ENCODE measurements around the gene RHOT2.

Gene RHOT2

DNA sequence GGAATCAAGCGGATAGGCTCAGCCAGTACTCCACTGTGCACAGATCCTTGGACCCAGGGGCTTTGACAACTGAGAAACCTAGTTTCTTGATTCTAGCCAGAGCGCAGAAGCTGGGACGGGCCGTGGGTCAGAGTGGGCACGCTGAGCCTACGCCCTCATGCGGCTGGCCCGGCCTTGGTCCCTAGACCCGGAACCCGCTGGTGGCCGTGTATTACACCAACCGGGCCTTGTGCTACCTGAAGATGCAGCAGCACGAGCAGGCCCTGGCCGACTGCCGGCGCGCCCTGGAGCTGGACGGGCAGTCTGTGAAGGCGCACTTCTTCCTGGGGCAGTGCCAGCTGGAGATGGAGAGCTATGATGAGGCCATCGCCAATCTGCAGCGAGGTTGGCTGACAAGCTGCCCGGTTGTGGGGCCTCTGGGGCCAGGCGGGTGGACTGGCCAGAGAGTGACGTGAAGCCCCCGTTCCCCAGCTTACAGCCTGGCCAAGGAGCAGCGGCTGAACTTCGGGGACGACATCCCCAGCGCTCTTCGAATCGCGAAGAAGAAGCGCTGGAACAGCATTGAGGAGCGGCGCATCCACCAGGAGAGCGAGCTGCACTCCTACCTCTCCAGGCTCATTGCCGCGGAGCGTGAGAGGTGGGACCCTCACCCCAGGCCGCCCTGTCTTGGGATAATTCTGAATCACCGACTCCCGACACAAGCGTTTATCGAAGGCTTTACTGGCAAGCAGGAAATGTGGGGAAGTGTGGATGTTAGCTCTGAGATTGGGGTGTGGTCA lies 13.2 kb downstream of the RHOT2 start:
- peak overlapping the region; percentile 86 for H3K4me3 ChIP-seq (ENCODE audit: low read depth, low read length)
- TF ChIP-seq, protein P1, sequence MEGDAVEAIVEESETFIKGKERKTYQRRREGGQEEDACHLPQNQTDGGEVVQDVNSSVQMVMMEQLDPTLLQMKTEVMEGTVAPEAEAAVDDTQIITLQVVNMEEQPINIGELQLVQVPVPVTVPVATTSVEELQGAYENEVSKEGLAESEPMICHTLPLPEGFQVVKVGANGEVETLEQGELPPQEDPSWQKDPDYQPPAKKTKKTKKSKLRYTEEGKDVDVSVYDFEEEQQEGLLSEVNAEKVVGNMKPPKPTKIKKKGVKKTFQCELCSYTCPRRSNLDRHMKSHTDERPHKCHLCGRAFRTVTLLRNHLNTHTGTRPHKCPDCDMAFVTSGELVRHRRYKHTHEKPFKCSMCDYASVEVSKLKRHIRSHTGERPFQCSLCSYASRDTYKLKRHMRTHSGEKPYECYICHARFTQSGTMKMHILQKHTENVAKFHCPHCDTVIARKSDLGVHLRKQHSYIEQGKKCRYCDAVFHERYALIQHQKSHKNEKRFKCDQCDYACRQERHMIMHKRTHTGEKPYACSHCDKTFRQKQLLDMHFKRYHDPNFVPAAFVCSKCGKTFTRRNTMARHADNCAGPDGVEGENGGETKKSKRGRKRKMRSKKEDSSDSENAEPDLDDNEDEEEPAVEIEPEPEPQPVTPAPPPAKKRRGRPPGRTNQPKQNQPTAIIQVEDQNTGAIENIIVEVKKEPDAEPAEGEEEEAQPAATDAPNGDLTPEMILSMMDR (IDR thresholded peaks at IDR 0.05; ENCODE audit: borderline replicate concordance, insufficient read depth, low read depth, low read length), result no peak

DNA sequence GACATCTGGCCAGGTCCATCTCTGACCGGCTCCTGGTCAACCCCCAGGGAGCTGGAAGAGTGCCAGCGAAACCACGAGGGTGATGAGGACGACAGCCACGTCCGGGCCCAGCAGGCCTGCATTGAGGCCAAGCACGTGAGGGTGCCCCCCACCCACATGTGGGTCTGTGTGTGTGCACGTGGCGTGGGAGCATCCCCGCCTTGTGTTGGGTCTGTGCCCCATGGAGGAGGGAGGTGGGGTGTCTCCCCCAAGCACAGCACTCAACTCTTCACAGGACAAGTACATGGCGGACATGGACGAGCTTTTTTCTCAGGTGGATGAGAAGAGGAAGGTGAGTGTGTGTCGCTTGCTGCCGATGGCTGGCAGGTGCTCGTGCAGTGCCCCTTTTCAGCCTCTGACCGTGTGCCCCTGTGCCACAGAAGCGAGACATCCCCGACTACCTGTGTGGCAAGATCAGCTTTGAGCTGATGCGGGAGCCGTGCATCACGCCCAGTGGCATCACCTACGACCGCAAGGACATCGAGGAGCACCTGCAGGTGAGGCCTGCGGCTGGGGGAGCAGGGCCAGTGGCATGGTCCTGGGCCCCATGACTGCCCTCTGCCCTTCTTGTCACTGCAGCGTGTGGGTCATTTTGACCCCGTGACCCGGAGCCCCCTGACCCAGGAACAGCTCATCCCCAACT lies 14.0 kb downstream of the RHOT2 start:
- TF ChIP-seq, protein P1 (IDR thresholded peaks at IDR 0.05; ENCODE audit: borderline replicate concordance, insufficient read depth, low read depth, low read length), result no peak
- peak overlapping the region; percentile 86 for H3K4me3 ChIP-seq (ENCODE audit: low read depth, low read length)

DNA sequence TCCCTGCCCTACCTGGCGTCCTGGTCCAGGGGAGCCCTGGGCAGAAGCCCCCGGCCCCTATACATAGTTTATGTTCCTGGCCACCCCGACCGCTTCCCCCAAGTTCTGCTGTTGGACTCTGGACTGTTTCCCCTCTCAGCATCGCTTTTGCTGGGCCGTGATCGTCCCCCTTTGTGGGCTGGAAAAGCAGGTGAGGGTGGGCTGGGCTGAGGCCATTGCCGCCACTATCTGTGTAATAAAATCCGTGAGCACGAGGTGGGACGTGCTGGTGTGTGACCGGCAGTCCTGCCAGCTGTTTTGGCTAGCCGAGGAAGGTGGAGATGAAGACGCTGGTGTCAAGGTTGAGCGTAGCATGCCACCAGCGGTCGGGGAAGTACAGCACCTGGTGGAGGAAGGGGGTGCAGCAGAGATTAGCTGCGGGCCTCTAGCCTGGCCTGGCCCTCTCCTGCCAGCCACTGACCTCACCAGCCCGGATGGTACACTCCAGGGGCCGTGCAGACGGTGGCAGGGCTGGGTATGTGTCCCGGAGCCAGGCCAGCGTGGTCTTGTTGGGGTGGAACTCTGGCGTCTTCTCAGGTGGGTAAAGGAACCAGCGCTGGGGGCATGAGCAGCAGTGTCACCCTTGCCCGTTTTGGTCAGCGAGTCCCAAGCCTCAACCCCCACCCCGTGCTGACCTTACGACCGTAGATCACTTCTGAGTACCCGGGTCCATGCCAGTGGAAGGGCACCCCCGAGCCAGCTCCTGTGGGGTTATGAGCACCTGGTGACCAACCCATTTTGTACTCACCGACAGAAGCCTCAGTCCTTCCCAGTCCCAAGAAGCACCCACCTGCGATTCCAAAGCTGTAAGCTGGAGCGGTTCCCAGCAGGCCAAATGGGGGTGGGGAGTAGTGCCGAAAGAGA lies 14.8 kb downstream of the RHOT2 start:
- H3K4me3 ChIP-seq (ENCODE audit: low read depth, low read length), result peak overlapping the region; percentile 86
- TF ChIP-seq, protein P1 (IDR thresholded peaks at IDR 0.05; ENCODE audit: borderline replicate concordance, insufficient read depth, low read depth, low read length), result no peak

DNA sequence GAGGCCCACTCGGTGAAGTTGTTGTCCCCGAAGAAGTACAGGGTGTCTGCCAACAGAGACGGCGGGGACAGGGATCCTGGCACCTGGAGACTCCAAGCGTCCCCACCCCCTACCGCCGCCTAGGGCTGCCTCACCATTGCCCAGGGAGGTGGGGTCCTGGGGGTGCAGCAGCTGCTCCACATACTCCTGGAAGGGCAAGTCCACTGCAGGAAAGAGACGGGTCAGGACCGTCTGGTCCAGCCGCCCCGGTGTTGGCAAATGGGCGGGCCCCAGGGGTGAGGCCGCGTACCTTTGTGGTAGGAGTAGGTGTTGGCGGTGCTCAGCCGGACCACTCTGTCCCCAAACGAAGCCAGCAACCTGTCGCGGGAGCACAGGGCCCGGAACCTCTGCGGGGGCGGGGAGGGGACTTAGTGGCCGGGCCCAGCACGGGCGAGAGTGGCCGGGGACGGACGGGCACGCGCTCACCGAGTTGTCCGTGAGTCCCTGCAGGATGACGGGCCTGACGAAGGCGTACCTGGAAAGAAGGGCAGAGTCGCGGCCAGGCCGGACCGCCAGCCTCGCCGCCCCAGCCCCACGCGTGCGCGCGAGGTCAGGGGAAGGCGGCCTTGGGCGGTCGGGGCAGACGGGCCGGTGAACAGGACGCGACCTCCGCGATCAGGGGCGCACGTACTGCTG lies 15.6 kb downstream of the RHOT2 start:
- TF ChIP-seq, protein P1 (IDR thresholded peaks at IDR 0.05; ENCODE audit: borderline replicate concordance, insufficient read depth, low read depth, low read length), result no peak
- H3K4me3 ChIP-seq (ENCODE audit: low read depth, low read length), result peak overlapping the region; percentile 86

DNA sequence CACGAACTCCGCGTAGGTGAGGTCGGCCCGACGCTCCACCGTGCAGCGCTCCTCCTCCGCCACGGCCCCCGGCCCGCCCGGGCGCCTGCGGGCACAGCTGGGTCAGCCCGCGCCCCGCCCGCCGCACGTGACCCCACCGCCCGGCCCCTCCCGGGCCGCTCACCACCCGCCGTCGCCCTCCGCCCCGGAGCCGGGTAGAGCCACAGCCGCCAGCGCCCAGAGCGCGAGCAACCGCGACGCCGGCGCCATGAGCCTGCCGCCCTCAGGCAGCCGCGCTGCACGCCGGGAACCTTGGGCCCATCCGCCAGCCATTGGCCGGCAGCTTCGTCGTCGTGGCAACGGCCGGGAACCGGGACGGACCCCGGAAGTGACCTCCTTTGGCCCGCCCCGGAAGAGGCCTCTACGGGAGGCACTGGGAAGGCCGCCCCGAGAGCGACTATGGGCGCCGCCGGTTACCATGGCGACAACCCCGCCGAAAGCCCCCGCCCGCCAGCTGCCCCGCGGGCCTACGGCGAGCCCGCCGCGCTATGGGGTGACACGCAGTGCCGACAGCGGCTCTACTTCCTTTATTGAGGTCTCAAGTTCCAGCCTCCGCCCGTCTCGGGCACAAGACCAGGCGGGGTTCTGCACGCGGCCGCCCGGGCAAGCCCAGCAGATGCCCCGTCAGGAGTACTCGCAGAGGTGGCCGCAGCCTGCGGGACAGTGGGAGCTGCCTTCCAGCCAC lies 16.3 kb downstream of the RHOT2 start, which contains the start of gene JMJD8:
Gene JMJD8, minus strand, starts transcription at position 264 of the 724 bp plus-strand sequence. Its CDS starts 15 bp downstream, at position 249.
- TF ChIP-seq, protein P1 (IDR thresholded peaks at IDR 0.05; ENCODE audit: borderline replicate concordance, insufficient read depth, low read depth, low read length), result no peak
- peak within 1 kb of the TSS; percentile 86 for H3K4me3 ChIP-seq (ENCODE audit: low read depth, low read length)

Measured in GM12875 (cell line).